Measurements from ENCODE around the gene SYT1.

SYT1 gene

DNA sequence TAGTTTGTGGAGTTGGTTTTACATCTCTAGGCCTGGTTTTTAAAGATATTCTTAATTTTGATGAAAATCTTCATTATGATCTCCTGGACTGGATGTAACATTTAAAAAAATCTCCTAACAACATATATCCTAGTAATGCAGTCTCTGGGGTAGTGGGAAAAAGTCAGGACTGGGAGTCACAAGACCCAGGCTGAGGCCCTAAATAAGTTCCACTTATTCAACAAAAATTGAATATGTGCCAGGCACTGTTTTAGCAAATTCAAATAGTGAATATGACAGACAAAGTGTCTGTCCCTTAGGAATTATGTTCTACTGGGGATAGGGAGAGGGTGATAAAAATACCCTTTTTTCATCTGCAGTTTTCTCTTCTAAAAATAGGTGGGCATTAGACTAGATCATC is 577.8 kb downstream of the SYT1 start:
- TF ChIP-seq, protein P1, sequence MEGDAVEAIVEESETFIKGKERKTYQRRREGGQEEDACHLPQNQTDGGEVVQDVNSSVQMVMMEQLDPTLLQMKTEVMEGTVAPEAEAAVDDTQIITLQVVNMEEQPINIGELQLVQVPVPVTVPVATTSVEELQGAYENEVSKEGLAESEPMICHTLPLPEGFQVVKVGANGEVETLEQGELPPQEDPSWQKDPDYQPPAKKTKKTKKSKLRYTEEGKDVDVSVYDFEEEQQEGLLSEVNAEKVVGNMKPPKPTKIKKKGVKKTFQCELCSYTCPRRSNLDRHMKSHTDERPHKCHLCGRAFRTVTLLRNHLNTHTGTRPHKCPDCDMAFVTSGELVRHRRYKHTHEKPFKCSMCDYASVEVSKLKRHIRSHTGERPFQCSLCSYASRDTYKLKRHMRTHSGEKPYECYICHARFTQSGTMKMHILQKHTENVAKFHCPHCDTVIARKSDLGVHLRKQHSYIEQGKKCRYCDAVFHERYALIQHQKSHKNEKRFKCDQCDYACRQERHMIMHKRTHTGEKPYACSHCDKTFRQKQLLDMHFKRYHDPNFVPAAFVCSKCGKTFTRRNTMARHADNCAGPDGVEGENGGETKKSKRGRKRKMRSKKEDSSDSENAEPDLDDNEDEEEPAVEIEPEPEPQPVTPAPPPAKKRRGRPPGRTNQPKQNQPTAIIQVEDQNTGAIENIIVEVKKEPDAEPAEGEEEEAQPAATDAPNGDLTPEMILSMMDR (IDR thresholded peaks at IDR 0.05): no peak

DNA sequence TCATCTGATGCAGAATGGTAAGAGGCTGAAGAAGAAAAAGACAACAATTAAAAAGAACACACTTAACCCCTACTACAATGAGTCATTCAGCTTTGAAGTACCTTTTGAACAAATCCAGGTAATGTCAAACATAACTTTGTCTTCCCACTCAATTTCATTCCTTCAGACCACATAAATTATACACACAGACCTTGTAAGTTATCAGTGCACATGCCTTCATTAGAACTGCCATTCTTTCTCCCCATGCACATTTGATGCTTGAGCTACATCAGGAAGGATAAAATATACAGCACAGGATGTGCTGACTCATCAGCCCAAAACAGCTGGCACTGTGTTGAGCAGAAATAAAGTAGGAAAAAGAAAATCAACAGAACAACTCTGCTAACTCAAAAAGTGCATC is 579.5 kb downstream of the SYT1 start:
- Histone ChIP-seq H3K27me3 (no peaks in the 10 kb centered on the region), H3K4me1 (ENCODE audit: control insufficient read depth in 1 of 2, insufficient read depth in 1 of 2, low read depth in 1 of 2, low read length in 1 of 2) (no peaks in the 10 kb centered on the region), H3K27ac (no peak overlapping the region), H3K4me3 (ENCODE audit: low read depth in 1 of 2, low read length in 1 of 2) (no peak overlapping the region), H3K9me3 (no peaks in the 10 kb centered on the region), H3K36me3 (no peaks in the 10 kb centered on the region)
- TF ChIP-seq, protein P1 (IDR thresholded peaks at IDR 0.05): no peak

More for the DNA sequence above, 577.8 kb downstream of the SYT1 start:
- H3K4me3 ChIP-seq (ENCODE audit: low read depth in 1 of 2, low read length in 1 of 2): no peak overlapping the region
- no peaks in the 10 kb centered on the region for H3K36me3 ChIP-seq
- H3K9me3 ChIP-seq: no peaks in the 10 kb centered on the region
- H3K27me3 ChIP-seq: no peaks in the 10 kb centered on the region
- H3K27ac ChIP-seq: no peak overlapping the region
- H3K4me1 ChIP-seq (ENCODE audit: control insufficient read depth in 1 of 2, insufficient read depth in 1 of 2, low read depth in 1 of 2, low read length in 1 of 2): no peaks in the 10 kb centered on the region

DNA sequence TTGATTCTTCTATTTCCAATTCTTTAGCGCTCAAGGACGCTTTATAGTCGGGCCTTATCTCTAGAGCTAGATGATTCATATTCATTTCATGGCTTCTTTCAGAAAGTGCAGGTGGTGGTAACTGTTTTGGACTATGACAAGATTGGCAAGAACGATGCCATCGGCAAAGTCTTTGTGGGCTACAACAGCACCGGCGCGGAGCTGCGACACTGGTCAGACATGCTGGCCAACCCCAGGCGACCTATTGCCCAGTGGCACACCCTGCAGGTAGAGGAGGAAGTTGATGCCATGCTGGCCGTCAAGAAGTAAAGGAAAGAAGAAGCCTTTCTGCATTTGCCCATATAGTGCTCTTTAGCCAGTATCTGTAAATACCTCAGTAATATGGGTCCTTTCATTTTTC is 584.2 kb downstream of the SYT1 start:
- no peaks in the 10 kb centered on the region for H3K4me1 ChIP-seq (ENCODE audit: control insufficient read depth in 1 of 2, insufficient read depth in 1 of 2, low read depth in 1 of 2, low read length in 1 of 2)
- H3K9me3 ChIP-seq: no peaks in the 10 kb centered on the region
- no peak overlapping the region for H3K4me3 ChIP-seq (ENCODE audit: low read depth in 1 of 2, low read length in 1 of 2)
- no peaks in the 10 kb centered on the region for H3K27me3 ChIP-seq
- no peaks in the 10 kb centered on the region for H3K36me3 ChIP-seq
- TF ChIP-seq, protein P1 (IDR thresholded peaks at IDR 0.05): no peak
- H3K27ac ChIP-seq: no peak overlapping the region

DNA sequence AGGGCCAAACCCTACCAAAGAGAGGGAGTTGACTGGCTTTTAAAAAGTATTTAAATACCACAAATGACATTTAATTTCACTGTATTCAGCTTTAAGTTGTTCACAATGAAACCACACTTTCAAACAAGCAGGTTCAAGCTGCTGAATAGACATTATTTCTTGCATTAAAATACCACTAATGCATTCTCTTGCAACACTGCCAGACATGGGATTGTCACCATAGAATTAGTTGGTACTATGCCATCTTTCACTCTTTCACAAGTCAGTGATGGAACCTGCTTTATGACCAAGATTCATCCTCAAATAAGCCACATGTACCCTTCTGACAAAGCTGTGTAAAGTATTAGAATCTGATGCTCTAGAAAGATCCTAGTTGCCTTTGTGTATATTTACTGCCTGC is 586.8 kb downstream of the SYT1 start:
- H3K9me3 ChIP-seq: no peaks in the 10 kb centered on the region
- TF ChIP-seq, protein P1 (IDR thresholded peaks at IDR 0.05): no peak
- H3K27me3 ChIP-seq: no peaks in the 10 kb centered on the region
- H3K27ac ChIP-seq: no peak overlapping the region
- no peaks in the 10 kb centered on the region for H3K36me3 ChIP-seq
- no peaks in the 10 kb centered on the region for H3K4me1 ChIP-seq (ENCODE audit: control insufficient read depth in 1 of 2, insufficient read depth in 1 of 2, low read depth in 1 of 2, low read length in 1 of 2)
- no peak overlapping the region for H3K4me3 ChIP-seq (ENCODE audit: low read depth in 1 of 2, low read length in 1 of 2)

DNA sequence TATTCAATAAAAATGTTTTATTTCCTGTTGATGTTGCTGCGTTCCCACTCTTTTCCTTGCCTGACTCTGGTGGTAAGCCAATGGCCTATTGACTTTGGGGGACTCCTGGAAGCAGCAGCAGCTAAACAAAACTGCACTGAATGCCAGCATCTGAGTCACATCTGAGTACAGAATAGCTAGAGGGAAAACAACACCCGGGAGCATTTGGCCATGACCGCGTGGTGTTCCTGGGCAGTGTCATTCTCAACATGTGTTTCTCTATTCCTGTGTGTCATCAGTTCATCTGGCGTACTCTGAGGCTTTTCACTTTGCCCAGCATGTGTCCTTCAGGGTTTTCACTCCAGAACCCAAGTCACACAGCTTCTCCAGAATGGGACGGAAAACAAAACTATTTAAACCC is 587.4 kb downstream of the SYT1 start:
- H3K27ac ChIP-seq: no peak overlapping the region
- no peaks in the 10 kb centered on the region for H3K4me1 ChIP-seq (ENCODE audit: control insufficient read depth in 1 of 2, insufficient read depth in 1 of 2, low read depth in 1 of 2, low read length in 1 of 2)
- H3K27me3 ChIP-seq: no peaks in the 10 kb centered on the region
- TF ChIP-seq, protein P1 (IDR thresholded peaks at IDR 0.05): no peak
- no peak overlapping the region for H3K4me3 ChIP-seq (ENCODE audit: low read depth in 1 of 2, low read length in 1 of 2)
- H3K9me3 ChIP-seq: no peaks in the 10 kb centered on the region
- H3K36me3 ChIP-seq: no peaks in the 10 kb centered on the region

DNA sequence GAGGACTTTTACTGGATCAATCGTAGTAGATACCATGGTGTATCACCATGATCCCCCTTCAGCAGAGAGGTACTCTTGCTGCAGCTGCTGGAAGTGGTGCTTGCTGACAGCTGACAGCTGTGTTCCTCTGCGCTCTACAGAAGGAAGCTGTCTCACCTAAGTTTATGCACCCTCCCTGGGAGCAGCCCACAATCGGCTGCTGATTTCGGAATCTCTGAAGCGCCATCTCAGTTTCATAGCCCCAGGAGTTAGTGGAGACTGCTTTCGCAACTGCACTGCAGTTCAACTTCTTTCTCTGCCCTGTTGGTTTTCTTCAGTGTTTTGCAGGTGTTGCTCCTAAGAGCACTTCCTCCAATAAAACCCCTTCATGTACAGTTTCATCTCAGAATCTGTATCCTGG is 588.3 kb downstream of the SYT1 start:
- Histone ChIP-seq H3K4me3 (ENCODE audit: low read depth in 1 of 2, low read length in 1 of 2) (no peak overlapping the region), H3K4me1 (ENCODE audit: control insufficient read depth in 1 of 2, insufficient read depth in 1 of 2, low read depth in 1 of 2, low read length in 1 of 2) (no peaks in the 10 kb centered on the region), H3K36me3 (no peaks in the 10 kb centered on the region), H3K9me3 (no peaks in the 10 kb centered on the region), H3K27ac (no peak overlapping the region), H3K27me3 (no peaks in the 10 kb centered on the region)
- TF ChIP-seq, protein P1 (IDR thresholded peaks at IDR 0.05): no peak
